GM23248 (cell line): Measurements from ENCODE around the gene STIP1. TPM values are rescaled to one million over a fixed set of nuclear protein-coding genes. Genes with fewer than 3 reads are reported as not detected.

Experiments
- DNase-seq: peaks from one replicate; pipeline ENCODE4 v3.0.0-alpha.2; 2015
- H2AFZ ChIP-seq: fragments of 200-600 bp; sonication (generic); 2 replicates; pipeline ENCODE4 v1.6.1; 2016; ENCODE audit warnings: antibody characterized with exemption
- H3F3A ChIP-seq: fragments of 200-600 bp; sonication (generic); 2 replicates; pipeline ENCODE4 v1.6.1; 2016; ENCODE audit warnings: mild to moderate bottlenecking, antibody characterized with exemption, mixed run types; ENCODE audit not compliant: insufficient read depth
- H3K27ac ChIP-seq: fragments of 200-600 bp; sonication (generic); 2 replicates; pipeline ENCODE4 v1.5.1; 2016; ENCODE audit warnings: mild to moderate bottlenecking
- H3K27me3 ChIP-seq: fragments of 200-600 bp; sonication (generic); replicated peaks from 2 replicates; pipeline ENCODE4 v1.6.1; 2016; ENCODE audit warnings: mild to moderate bottlenecking; ENCODE audit not compliant: insufficient read depth
- H3K36me3 ChIP-seq: fragments of 200-600 bp; sonication (generic); 2 replicates; pipeline ENCODE4 v1.6.1; 2016; ENCODE audit warnings: low read depth, mild to moderate bottlenecking
- H3K4me1 ChIP-seq: fragments of 200-600 bp; sonication (generic); 2 replicates; pipeline ENCODE4 v1.6.1; 2016; ENCODE audit warnings: mild to moderate bottlenecking; ENCODE audit not compliant: insufficient read depth
- H3K4me2 ChIP-seq: fragments of 200-600 bp; sonication (generic); one replicate; pipeline ENCODE4 v1.6.1; 2016; ENCODE audit warnings: mild to moderate bottlenecking; ENCODE audit not compliant: unreplicated experiment
- H3K4me3 ChIP-seq: fragments of 200-600 bp; sonication (generic); 2 replicates; pipeline ENCODE4 v1.5.1; 2016; ENCODE audit warnings: mild to moderate bottlenecking
- H3K79me2 ChIP-seq: fragments of 200-600 bp; sonication (generic); 2 replicates; pipeline ENCODE4 v1.6.1; 2016; ENCODE audit warnings: mild to moderate bottlenecking; ENCODE audit not compliant: insufficient read depth
- H3K9ac ChIP-seq: fragments of 200-600 bp; sonication (generic); 2 replicates; pipeline ENCODE4 v1.6.1; 2016; ENCODE audit warnings: mild to moderate bottlenecking
- H3K9me2 ChIP-seq: fragments of 200-600 bp; sonication (generic); 2 replicates; pipeline ENCODE4 v1.6.1; 2016; ENCODE audit warnings: mixed run types, mild to moderate bottlenecking, moderate library complexity; ENCODE audit not compliant: insufficient read depth
- H3K9me3 ChIP-seq: fragments of 200-600 bp; sonication (generic); one replicate; pipeline ENCODE4 v1.6.1; 2017; ENCODE audit warnings: low read depth
- H4K20me1 ChIP-seq: fragments of 200-600 bp; sonication (generic); 2 replicates; pipeline ENCODE4 v1.6.0; 2016; ENCODE audit not compliant: insufficient read depth
- EZH2 ChIP-seq: fragments of 200-600 bp; sonication (generic); IDR thresholded peaks from 2 replicates; pipeline ENCODE4 v1.6.1; 2018; ENCODE audit warnings: antibody characterized with exemption, mild to moderate bottlenecking; ENCODE audit not compliant: insufficient read depth, poor library complexity, severe bottlenecking
- EZH2phosphoT487 ChIP-seq: fragments of 200-600 bp; sonication (generic); IDR thresholded peaks from 2 replicates; pipeline ENCODE4 v1.6.1; 2018; ENCODE audit warnings: antibody characterized with exemption, moderate library complexity, mild to moderate bottlenecking, low read depth; ENCODE audit not compliant: insufficient read depth
- WGBS, 2 experiments: methylation state at CpG; one replicate each; pipeline ENCODE4 v1.1.6; 2015 to 2017; ENCODE audit warnings: low lambda C conversion rate in 2 of 2, low coverage in 1 of 2; ENCODE audit errors: missing lambda C conversion rate in 2 of 2; 5-methylcytosine and 5-hydroxymethylcytosine counted together
- in situ Hi-C: fragments of 300-500 bp; cut with MboI; formaldehyde crosslinking; loops from 2 replicates; pipeline ENCODE4 v1.15.0; 2020
- polyA plus RNA-seq: library from polyadenylated mRNA; unstranded; fragments of >200 nt; fragmentation: Nextera tagmentation; extraction: Ambion mirVana; gene quantifications from 2 replicates; pipeline ENCODE4 v1.2.1, GENCODE V29; 2016
- total RNA-seq: library from RNA; depleted of rRNA; stranded (reverse); fragments of >200 nt; shearing (Covaris generic); gene quantifications from 2 replicates; pipeline ENCODE4 v1.2.3, GENCODE V29; 2014

The STIP1 gene
- total and polyA plus RNA-seq, 2 experiments from 2014 or later, result 115 to 128 TPM

DNA sequence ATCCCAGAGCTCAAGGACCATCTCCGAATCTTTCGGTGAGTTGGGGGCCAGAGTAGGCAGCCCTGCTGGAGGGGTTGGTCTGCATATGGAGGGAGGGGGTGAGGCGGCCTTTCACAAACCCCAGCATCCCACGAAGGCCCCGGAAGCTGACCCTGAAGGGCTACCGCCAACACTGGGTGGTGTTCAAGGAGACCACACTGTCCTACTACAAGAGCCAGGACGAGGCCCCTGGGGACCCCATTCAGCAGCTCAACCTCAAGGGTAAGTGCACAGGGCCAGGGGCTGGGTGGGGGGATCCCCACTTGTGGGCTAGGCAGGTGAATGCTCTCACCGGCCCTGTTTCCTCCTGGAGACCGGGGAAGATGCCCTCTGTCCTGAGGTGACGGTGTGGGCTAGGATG, 33.8 kb downstream of the STIP1 start:
- in situ Hi-C loops, result no loop called here
- Histone ChIP-seq H3K36me3 (no peaks in the 10 kb centered on the region), H3K27ac (no peak overlapping the region), H3F3A (peaks cover 5% of the 10 kb centered on the region), H3K9me2 (no peaks in the 10 kb centered on the region), H3K4me1 (peaks cover 8% of the 10 kb centered on the region), H3K4me2 (no peak overlapping the region), H2AFZ (no peak overlapping the region), H3K9ac (no peak overlapping the region), H3K27me3 (no peaks in the 10 kb centered on the region), H3K79me2 (peaks cover 2% of the 10 kb centered on the region; the same call in 1 of the 2 replicates), H4K20me1 (no peaks in the 10 kb centered on the region), H3K4me3 (no peak overlapping the region), H3K9me3 (no peaks in the 10 kb centered on the region)
- WGBS, 2 experiments, result 87 to 91% methylated on average over 10 of the region's 10 CpGs
- no peak for DNase-seq
- TF ChIP-seq EZH2, result no peak
- no peak for TF ChIP-seq EZH2phosphoT487

GRCh38 chr11:64220271-64220670, 34.3 kb downstream of the STIP1 start:
- Histone ChIP-seq H3K9ac (no peak overlapping the region), H3K27ac (no peak overlapping the region), H3K79me2 (peaks cover 7% of the 10 kb centered on the region), H3K36me3 (no peaks in the 10 kb centered on the region), H3K4me1 (peaks cover 4% of the 10 kb centered on the region), H3K9me2 (no peaks in the 10 kb centered on the region), H4K20me1 (no peaks in the 10 kb centered on the region), H3K4me3 (no peak overlapping the region), H3K4me2 (no peak overlapping the region), H3K27me3 (no peaks in the 10 kb centered on the region), H3K9me3 (no peaks in the 10 kb centered on the region), H3F3A (0 out of 2 replicates have a peak, but pooled peaks cover under 1% of the 10 kb centered on the region), H2AFZ (no peak overlapping the region)
- in situ Hi-C loops, result no loop called here
- DNase-seq, result no peak
- no peak for TF ChIP-seq EZH2phosphoT487
- TF ChIP-seq EZH2, result no peak
- 83 to 85% methylated on average over 12 to 16 of the region's 17 CpGs for WGBS, 2 experiments

DNA sequence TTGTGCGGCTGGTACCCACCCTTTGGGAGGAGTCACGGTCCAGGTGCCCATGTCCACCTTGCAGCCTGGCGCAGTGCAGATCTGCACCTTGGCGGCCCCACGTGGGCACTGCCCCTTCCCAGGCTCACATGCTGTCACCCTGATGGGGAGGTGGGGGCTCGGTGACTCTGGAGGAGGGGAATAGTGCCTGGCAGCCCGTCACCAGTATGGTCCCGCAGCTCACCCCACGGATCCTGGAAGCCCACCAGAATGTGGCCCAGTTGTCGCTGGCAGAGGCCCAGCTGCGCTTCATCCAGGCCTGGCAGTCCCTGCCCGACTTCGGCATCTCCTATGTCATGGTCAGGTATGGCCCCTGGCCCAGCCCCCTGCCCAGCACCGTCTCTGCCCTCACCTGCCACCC, 34.8 kb downstream of the STIP1 start:
- H3K27me3 ChIP-seq, result no peaks in the 10 kb centered on the region
- H3K4me3 ChIP-seq, result no peak overlapping the region
- in situ Hi-C loops, result no loop called here
- H3K79me2 ChIP-seq, result peaks cover 12% of the 10 kb centered on the region
- no peak for TF ChIP-seq EZH2phosphoT487
- TF ChIP-seq EZH2, result no peak
- H4K20me1 ChIP-seq, result no peaks in the 10 kb centered on the region
- no peak for DNase-seq
- no peak overlapping the region for H2AFZ ChIP-seq
- no peaks in the 10 kb centered on the region for H3K36me3 ChIP-seq
- no peaks in the 10 kb centered on the region for H3K9me2 ChIP-seq
- no peaks in the 10 kb centered on the region for H3K4me1 ChIP-seq
- no peak overlapping the region for H3K27ac ChIP-seq
- H3F3A ChIP-seq, result no peaks in the 10 kb centered on the region
- 88 to 90% methylated on average over 11 to 14 of the region's 14 CpGs for WGBS, 2 experiments
- no peak overlapping the region for H3K4me2 ChIP-seq
- H3K9ac ChIP-seq, result no peak overlapping the region
- no peaks in the 10 kb centered on the region for H3K9me3 ChIP-seq

DNA sequence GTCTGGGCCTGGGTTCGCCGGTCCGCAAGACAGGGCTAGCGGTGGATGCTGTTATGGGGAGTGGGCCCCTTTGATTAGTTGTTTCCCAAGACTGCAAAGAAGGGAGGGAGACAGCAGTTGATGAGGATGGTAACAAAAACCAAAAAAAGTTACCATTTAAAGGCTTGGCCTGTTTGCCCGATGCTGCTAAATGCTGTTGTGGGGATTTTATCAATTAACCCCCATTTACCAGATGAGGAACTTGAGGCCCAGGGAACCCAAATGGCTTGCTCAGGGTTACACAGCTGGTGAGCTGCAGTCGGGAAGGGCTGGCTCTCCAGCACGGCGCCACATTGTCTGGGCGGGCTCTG, 36.7 kb downstream of the STIP1 start:
- in situ Hi-C loops, result no loop called here
- Histone ChIP-seq H3K4me2 (no peak overlapping the region), H3K79me2 (peaks cover 29% of the 10 kb centered on the region), H3K4me1 (peaks cover 6% of the 10 kb centered on the region; the same call in 1 of the 2 replicates), H3K9ac (no peak overlapping the region), H3K4me3 (no peak overlapping the region), H4K20me1 (no peaks in the 10 kb centered on the region), H3K9me3 (no peaks in the 10 kb centered on the region), H2AFZ (no peak overlapping the region), H3K27me3 (no peaks in the 10 kb centered on the region), H3F3A (no peaks in the 10 kb centered on the region), H3K27ac (no peak overlapping the region), H3K36me3 (no peaks in the 10 kb centered on the region), H3K9me2 (no peaks in the 10 kb centered on the region)
- TF ChIP-seq EZH2 (no peak), EZH2phosphoT487 (no peak)
- 62% methylated on average over 9 of the region's 9 CpGs for WGBS, 2 experiments
- peak; percentile 37 for DNase-seq

- WGBS, 2 experiments, result 82% methylated on average over 23 to 24 of the region's 24 CpGs
- Histone ChIP-seq H3K9me3 (no peaks in the 10 kb centered on the region), H3K36me3 (no peaks in the 10 kb centered on the region), H3K9me2 (no peaks in the 10 kb centered on the region), H3K27me3 (no peaks in the 10 kb centered on the region), H3K4me3 (no peak overlapping the region), H3K79me2 (peaks cover 34% of the 10 kb centered on the region), H3F3A (no peaks in the 10 kb centered on the region), H3K27ac (no peak overlapping the region), H2AFZ (no peak overlapping the region), H3K4me2 (no peak overlapping the region), H3K9ac (no peak overlapping the region), H4K20me1 (no peaks in the 10 kb centered on the region), H3K4me1 (peaks cover 6% of the 10 kb centered on the region; the same call in 1 of the 2 replicates)
- in situ Hi-C loops, result no loop called here
- DNase-seq, result no peak
- TF ChIP-seq EZH2phosphoT487 (no peak), EZH2 (no peak)
Measured at GRCh38 chr11:64223001-64223651, 37.2 kb downstream of the STIP1 start.
